Hepatocyte (in vitro differentiated cells): Measurements from ENCODE around the gene ARHGAP6. TPM values are rescaled to one million over a fixed set of nuclear protein-coding genes. Genes with fewer than 3 reads are reported as not detected.

Experiments
- DNase-seq: peaks from one replicate; pipeline ENCODE4 v3.0.0-alpha.2; 2016; ENCODE audit warnings: low spot score
- H2AFZ ChIP-seq: fragments of 200-600 bp; sonication (generic); 2 replicates; pipeline ENCODE4 v1.6.0; 2016; ENCODE audit warnings: antibody characterized with exemption, mild to moderate bottlenecking
- H3K27ac ChIP-seq: fragments of 200-600 bp; sonication (generic); 2 replicates; pipeline ENCODE4 v1.5.1; 2016; ENCODE audit warnings: mild to moderate bottlenecking
- H3K27me3 ChIP-seq: fragments of 200-600 bp; sonication (generic); 2 replicates; pipeline ENCODE4 v1.6.1; 2016
- H3K36me3 ChIP-seq: fragments of 200-600 bp; sonication (generic); replicated peaks from 2 replicates; pipeline ENCODE4 v1.5.1; 2016; ENCODE audit warnings: low read depth; ENCODE audit not compliant: insufficient read depth
- H3K4me1 ChIP-seq: fragments of 200-600 bp; sonication (generic); 2 replicates; pipeline ENCODE4 v1.5.1; 2016; ENCODE audit warnings: mild to moderate bottlenecking, moderate library complexity; ENCODE audit not compliant: insufficient read depth
- H3K4me2 ChIP-seq: fragments of 200-600 bp; sonication (generic); 2 replicates; pipeline ENCODE4 v1.6.0; 2016
- H3K4me3 ChIP-seq: fragments of 200-600 bp; sonication (generic); 2 replicates; pipeline ENCODE4 v1.5.1; 2016; ENCODE audit warnings: mild to moderate bottlenecking
- H3K79me2 ChIP-seq: fragments of 200-600 bp; sonication (generic); 2 replicates; pipeline ENCODE4 v1.6.0; 2017; ENCODE audit warnings: mild to moderate bottlenecking
- H3K9me2 ChIP-seq: fragments of 200-600 bp; sonication (generic); replicated peaks from 2 replicates; pipeline ENCODE4 v1.6.0; 2017; ENCODE audit warnings: mild to moderate bottlenecking; ENCODE audit not compliant: insufficient read depth
- H3K9me3 ChIP-seq: fragments of 200-600 bp; sonication (generic); 2 replicates; pipeline ENCODE4 v1.5.1; 2016; ENCODE audit warnings: low read depth, mild to moderate bottlenecking
- H4K20me1 ChIP-seq: fragments of 200-600 bp; sonication (generic); 2 replicates; pipeline ENCODE4 v1.6.0; 2016; ENCODE audit warnings: mild to moderate bottlenecking; ENCODE audit not compliant: insufficient read depth, poor library complexity, severe bottlenecking
- CTCF ChIP-seq: fragments of 200-600 bp; sonication (generic); IDR thresholded peaks from 2 replicates; pipeline ENCODE4 v1.5.1; 2016; ENCODE audit warnings: antibody characterized with exemption, mild to moderate bottlenecking; ENCODE audit not compliant: poor library complexity
- EZH2 ChIP-seq: fragments of 200-600 bp; sonication (generic); IDR thresholded peaks from 2 replicates; pipeline ENCODE4 v1.6.1; 2016; ENCODE audit warnings: antibody characterized with exemption, mild to moderate bottlenecking, borderline replicate concordance
- EZH2phosphoT487 ChIP-seq: fragments of 200-600 bp; sonication (generic); IDR thresholded peaks from one replicate; pipeline ENCODE4 v1.6.1; 2018; ENCODE audit warnings: antibody characterized with exemption, mild to moderate bottlenecking, low read depth, moderate library complexity; ENCODE audit not compliant: unreplicated experiment, severe bottlenecking
- WGBS: methylation state at CpG from one replicate; pipeline ENCODE4 v1.1.6; 2016; ENCODE audit warnings: low lambda C conversion rate; ENCODE audit errors: missing lambda C conversion rate; 5-methylcytosine and 5-hydroxymethylcytosine counted together
- polyA plus RNA-seq: library from polyadenylated mRNA; unstranded; fragments of >200 nt; fragmentation: Nextera tagmentation; extraction: Ambion mirVana; gene quantifications from 2 replicates; pipeline ENCODE4 v1.2.1, GENCODE V29; 2016
- total RNA-seq: library from RNA; depleted of rRNA; stranded (reverse); fragments of >200 nt; gene quantifications from 2 replicates; pipeline ENCODE4 v1.2.3, GENCODE V29; 2014

ARHGAP6 gene
- total and polyA plus RNA-seq, 2 experiments from 2014 or later = 4.9 to 6.9 TPM

- Histone ChIP-seq H3K79me2 (no peaks in the 10 kb centered on the region), H3K36me3 (no peaks in the 10 kb centered on the region), H3K9me3 (no peaks in the 10 kb centered on the region), H3K4me2 (no peak overlapping the region), H4K20me1 (no peaks in the 10 kb centered on the region), H3K4me1 (no peaks in the 10 kb centered on the region), H3K9me2 (no peaks in the 10 kb centered on the region), H3K27ac (no peak overlapping the region), H3K27me3 (no peaks in the 10 kb centered on the region), H2AFZ (no peak overlapping the region), H3K4me3 (no peak overlapping the region)
- no peak for DNase-seq
- 72% methylated on average over 4 of the region's 4 CpGs for WGBS
- TF ChIP-seq EZH2 = no peak
- no peak for TF ChIP-seq EZH2phosphoT487
- no peak for TF ChIP-seq CTCF
Observed at GRCh38 chrX:11420851-11421250, 244.9 kb downstream of the ARHGAP6 start.

GRCh38 chrX:11419102-11419501 is 246.6 kb downstream of the ARHGAP6 start:
- no peaks in the 10 kb centered on the region for H3K9me3 ChIP-seq
- H3K4me1 ChIP-seq = no peaks in the 10 kb centered on the region
- H3K27ac ChIP-seq = no peak overlapping the region
- no peaks in the 10 kb centered on the region for H3K79me2 ChIP-seq
- no peaks in the 10 kb centered on the region for H3K36me3 ChIP-seq
- H3K9me2 ChIP-seq = no peaks in the 10 kb centered on the region
- no peaks in the 10 kb centered on the region for H4K20me1 ChIP-seq
- H2AFZ ChIP-seq = no peak overlapping the region
- no peak for DNase-seq
- H3K27me3 ChIP-seq = no peaks in the 10 kb centered on the region
- H3K4me3 ChIP-seq = no peak overlapping the region
- no peak for TF ChIP-seq EZH2phosphoT487
- no peak for TF ChIP-seq CTCF
- TF ChIP-seq EZH2 = no peak
- WGBS = 40% methylated on average over 6 of the region's 6 CpGs
- no peak overlapping the region for H3K4me2 ChIP-seq

- H3K9me2 ChIP-seq = no peaks in the 10 kb centered on the region
- no peaks in the 10 kb centered on the region for H3K79me2 ChIP-seq
- no peak for DNase-seq
- no peaks in the 10 kb centered on the region for H3K36me3 ChIP-seq
- H3K9me3 ChIP-seq = no peaks in the 10 kb centered on the region
- no peak overlapping the region for H3K4me3 ChIP-seq
- no peaks in the 10 kb centered on the region for H3K4me1 ChIP-seq
- no peaks in the 10 kb centered on the region for H4K20me1 ChIP-seq
- H3K27ac ChIP-seq = no peak overlapping the region
- 90% methylated on average over 13 of the region's 13 CpGs for WGBS
- no peak overlapping the region for H2AFZ ChIP-seq
- H3K27me3 ChIP-seq = no peaks in the 10 kb centered on the region
- no peak for TF ChIP-seq CTCF
- TF ChIP-seq EZH2phosphoT487 = no peak
- no peak for TF ChIP-seq EZH2
- H3K4me2 ChIP-seq = no peak overlapping the region
Observed at GRCh38 chrX:11416600-11416999, 249.1 kb downstream of the ARHGAP6 start.

- H3K4me3 ChIP-seq = no peak overlapping the region
- no peaks in the 10 kb centered on the region for H3K9me2 ChIP-seq
- no peak for TF ChIP-seq EZH2phosphoT487
- no peak for TF ChIP-seq EZH2
- no peaks in the 10 kb centered on the region for H3K9me3 ChIP-seq
- H3K27ac ChIP-seq = no peak overlapping the region
- H3K79me2 ChIP-seq = no peaks in the 10 kb centered on the region
- H4K20me1 ChIP-seq = no peaks in the 10 kb centered on the region
- H3K4me1 ChIP-seq = no peaks in the 10 kb centered on the region
- WGBS = 83% methylated on average over 1 of the region's 1 CpG
- no peak overlapping the region for H2AFZ ChIP-seq
- H3K4me2 ChIP-seq = no peak overlapping the region
- DNase-seq = no peak
- no peaks in the 10 kb centered on the region for H3K27me3 ChIP-seq
- H3K36me3 ChIP-seq = no peaks in the 10 kb centered on the region
Observed at GRCh38 chrX:11414091-11414490, 251.6 kb downstream of the ARHGAP6 start.
